ENCODE data around the gene HS3ST2. TPM values are rescaled to one million over a fixed set of nuclear protein-coding genes. Genes with fewer than 3 reads are reported as not detected.

HS3ST2 gene
- total and polyA plus RNA-seq, 10 donors, result 0.09 to 2.7 (median 0.21) TPM; not detected in 5

DNA sequence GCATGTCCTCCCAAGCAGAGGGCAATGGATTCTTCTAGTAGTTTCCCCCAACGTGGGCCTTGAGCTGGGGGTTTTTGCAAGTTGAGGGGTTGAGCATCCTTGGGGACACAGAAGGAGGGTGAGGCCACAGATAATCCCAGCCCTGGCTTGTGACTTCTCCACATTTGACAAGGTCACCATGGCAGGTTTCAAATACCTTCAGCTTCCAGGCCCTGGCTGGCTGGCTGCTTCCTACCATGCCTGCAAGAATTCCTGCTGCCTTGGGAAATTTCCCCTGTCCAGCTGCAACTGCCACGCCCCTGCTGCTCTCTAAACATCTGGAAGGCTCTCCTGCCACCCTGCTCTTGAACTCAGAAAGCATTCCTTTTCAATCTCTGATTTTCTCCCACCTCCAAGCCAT, 41.3 kb downstream of the HS3ST2 start:
- WGBS, 5 donors, result 43 to 65% (median 53%) methylated on average over 2 of the region's 2 CpGs
- Histone ChIP-seq H3K27ac (no peak overlapping the region), H3K4me1 (no peaks in the 10 kb centered on the region), H3K36me3 (no peaks in the 10 kb centered on the region), H3K27me3 (replicated peaks in 1 of 7) (peaks cover 0 to 18% (median 0%) of the 10 kb centered on the region in 7 donors), H3K9me3 (no peaks in the 10 kb centered on the region), H3K4me3 (no peak overlapping the region)
- DNase-seq, result no peak
- intact Hi-C loops (cut with DNase I; ENCODE audit: low total_unique reads), result no loop called here
- TF ChIP-seq POLR2A (IDR thresholded peaks at IDR 0.05), result no peak
- TF ChIP-seq POLR2AphosphoS5 (IDR thresholded peaks at IDR 0.05), result no peak
- TF ChIP-seq, protein P1, sequence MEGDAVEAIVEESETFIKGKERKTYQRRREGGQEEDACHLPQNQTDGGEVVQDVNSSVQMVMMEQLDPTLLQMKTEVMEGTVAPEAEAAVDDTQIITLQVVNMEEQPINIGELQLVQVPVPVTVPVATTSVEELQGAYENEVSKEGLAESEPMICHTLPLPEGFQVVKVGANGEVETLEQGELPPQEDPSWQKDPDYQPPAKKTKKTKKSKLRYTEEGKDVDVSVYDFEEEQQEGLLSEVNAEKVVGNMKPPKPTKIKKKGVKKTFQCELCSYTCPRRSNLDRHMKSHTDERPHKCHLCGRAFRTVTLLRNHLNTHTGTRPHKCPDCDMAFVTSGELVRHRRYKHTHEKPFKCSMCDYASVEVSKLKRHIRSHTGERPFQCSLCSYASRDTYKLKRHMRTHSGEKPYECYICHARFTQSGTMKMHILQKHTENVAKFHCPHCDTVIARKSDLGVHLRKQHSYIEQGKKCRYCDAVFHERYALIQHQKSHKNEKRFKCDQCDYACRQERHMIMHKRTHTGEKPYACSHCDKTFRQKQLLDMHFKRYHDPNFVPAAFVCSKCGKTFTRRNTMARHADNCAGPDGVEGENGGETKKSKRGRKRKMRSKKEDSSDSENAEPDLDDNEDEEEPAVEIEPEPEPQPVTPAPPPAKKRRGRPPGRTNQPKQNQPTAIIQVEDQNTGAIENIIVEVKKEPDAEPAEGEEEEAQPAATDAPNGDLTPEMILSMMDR (IDR thresholded peaks at IDR 0.05 in 8 of 11, conservative IDR thresholded peaks at IDR 0.05 in 3 of 11), result no peak

DNA sequence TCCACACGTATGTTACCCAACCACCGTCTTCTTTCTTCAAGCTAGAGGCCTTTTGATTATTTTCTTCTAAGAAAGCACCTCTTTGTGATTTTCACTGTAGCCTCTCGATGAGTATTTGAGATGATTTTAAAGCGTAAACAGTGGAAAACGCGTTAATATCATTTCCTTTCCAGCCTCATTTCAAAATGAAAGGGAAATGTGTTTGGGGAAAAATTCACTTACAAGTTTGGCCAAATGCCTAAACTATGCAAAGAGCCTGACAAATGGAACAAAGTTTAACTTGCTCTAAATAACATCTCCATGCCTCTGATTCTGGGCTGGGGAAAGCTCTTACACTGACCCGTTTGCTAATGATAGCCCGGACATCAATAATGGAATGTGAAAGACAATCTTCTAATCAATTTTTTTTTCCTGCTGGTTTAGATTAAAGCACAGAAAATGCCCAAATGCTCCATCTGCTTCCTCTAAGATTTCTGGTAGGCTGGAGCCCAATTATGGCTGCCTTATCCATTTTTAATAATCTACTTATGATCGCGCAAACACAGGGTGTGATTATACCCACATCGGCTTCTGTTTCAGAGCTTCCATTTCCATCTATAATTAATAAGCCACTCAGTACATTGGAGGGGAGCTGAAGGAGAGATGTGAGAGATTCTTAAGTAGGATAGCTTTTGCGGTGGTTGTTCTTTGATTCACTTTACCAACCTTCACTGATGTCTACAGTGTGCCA, 43.5 kb downstream of the HS3ST2 start:
- peaks cover 0 to 18% (median 0%) of the 10 kb centered on the region in 7 donors for H3K27me3 ChIP-seq (replicated peaks in 1 of 7)
- H3K4me3 ChIP-seq, result no peak overlapping the region
- no peak overlapping the region for H3K27ac ChIP-seq
- TF ChIP-seq, protein P1 (IDR thresholded peaks at IDR 0.05 in 8 of 11, conservative IDR thresholded peaks at IDR 0.05 in 3 of 11), result no peak
- no peak for TF ChIP-seq POLR2A (IDR thresholded peaks at IDR 0.05)
- TF ChIP-seq POLR2AphosphoS5 (IDR thresholded peaks at IDR 0.05), result no peak
- intact Hi-C loops (cut with DNase I; ENCODE audit: low total_unique reads), result no loop called here
- WGBS, 5 donors, result 77 to 85% (median 81%) methylated on average over 12 of the region's 12 CpGs
- H3K9me3 ChIP-seq, result no peaks in the 10 kb centered on the region
- no peaks in the 10 kb centered on the region for H3K4me1 ChIP-seq
- DNase-seq, result no peak
- H3K36me3 ChIP-seq, result no peaks in the 10 kb centered on the region

DNA sequence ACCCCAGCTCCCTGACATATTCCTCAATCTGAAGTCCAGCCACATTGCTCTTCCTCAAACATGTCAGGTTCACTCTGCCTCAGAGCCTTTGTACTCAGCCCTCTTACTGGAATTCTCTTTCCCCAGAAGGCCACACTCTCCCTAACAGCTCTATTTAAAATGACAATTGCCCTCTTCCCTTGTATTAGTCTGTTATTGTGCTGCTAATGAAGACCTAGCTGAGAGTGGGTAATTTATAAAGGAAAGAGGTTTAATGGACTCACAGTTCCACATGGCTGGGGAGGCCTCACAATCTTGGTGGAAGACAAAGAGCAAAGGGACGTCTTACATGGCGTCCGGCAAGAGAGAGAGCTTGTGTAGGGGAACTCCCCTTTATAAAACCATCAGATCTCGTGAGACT, 46.0 kb downstream of the HS3ST2 start:
- TF ChIP-seq POLR2AphosphoS5 (IDR thresholded peaks at IDR 0.05) (no peak), POLR2A (IDR thresholded peaks at IDR 0.05) (no peak)
- TF ChIP-seq, protein P1 (IDR thresholded peaks at IDR 0.05 in 8 of 11, conservative IDR thresholded peaks at IDR 0.05 in 3 of 11), result no peak
- no peak for DNase-seq
- 80 to 89% (median 83%) methylated on average over 4 of the region's 4 CpGs for WGBS, 5 donors
- intact Hi-C loops (cut with DNase I; ENCODE audit: low total_unique reads), result no loop called here
- H3K9me3 ChIP-seq, result no peaks in the 10 kb centered on the region
- H3K27me3 ChIP-seq (replicated peaks in 1 of 7), result peaks cover 0 to 36% (median 0%) of the 10 kb centered on the region in 7 donors
- H3K4me3 ChIP-seq, result no peak overlapping the region
- H3K36me3 ChIP-seq, result no peaks in the 10 kb centered on the region
- H3K27ac ChIP-seq, result no peak overlapping the region
- no peaks in the 10 kb centered on the region for H3K4me1 ChIP-seq

DNA sequence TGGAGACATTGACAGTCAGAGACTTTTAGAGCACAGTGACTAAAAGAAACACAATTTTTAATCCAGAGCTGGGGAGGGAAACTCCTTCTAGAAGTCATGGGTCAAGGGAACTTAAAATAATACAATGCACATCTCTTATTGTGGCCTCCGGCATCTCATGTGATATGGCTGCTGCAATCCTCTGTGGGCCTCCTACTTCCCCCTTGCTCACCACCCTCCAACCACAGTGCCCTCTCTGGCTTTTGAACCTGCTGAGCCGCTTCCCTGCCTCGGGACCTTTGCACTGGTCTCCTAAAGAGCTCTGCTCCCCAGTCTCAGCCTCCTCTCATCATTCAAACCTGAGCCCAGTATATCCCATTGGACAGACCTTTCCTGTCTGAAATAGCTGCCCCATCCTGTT, 47.6 kb downstream of the HS3ST2 start:
- Histone ChIP-seq H3K4me3 (no peak overlapping the region), H3K9me3 (no peaks in the 10 kb centered on the region), H3K36me3 (no peaks in the 10 kb centered on the region), H3K4me1 (no peaks in the 10 kb centered on the region), H3K27me3 (replicated peaks in 1 of 7) (peaks cover 0 to 36% (median 0%) of the 10 kb centered on the region in 7 donors), H3K27ac (no peak overlapping the region)
- DNase-seq, result no peak
- 44 to 79% (median 61%) methylated on average over 3 of the region's 3 CpGs for WGBS, 5 donors
- TF ChIP-seq POLR2AphosphoS5 (IDR thresholded peaks at IDR 0.05) (no peak), POLR2A (IDR thresholded peaks at IDR 0.05) (no peak)
- TF ChIP-seq, protein P1 (IDR thresholded peaks at IDR 0.05 in 8 of 11, conservative IDR thresholded peaks at IDR 0.05 in 3 of 11), result no peak
- intact Hi-C loops (cut with DNase I; ENCODE audit: low total_unique reads), result no loop called here

Measured in spleen (tissue), 11 donors.